AG09319 (cell line): ENCODE data around the gene PITPNM3.

Experiments used
- DNase-seq: peaks from one replicate; pipeline ENCODE4 v3.0.0-alpha.2; 2010; ENCODE audit warnings: low read depth; ENCODE audit errors: extremely low read depth
- TF ChIP-seq, protein P1 (sequence below): IDR thresholded peaks from 2 replicates; pipeline ENCODE4 v1.5.1; 2011; ENCODE audit warnings: low read depth, mild to moderate bottlenecking, inconsistent platforms, low read length, moderate library complexity

PITPNM3 gene

DNA sequence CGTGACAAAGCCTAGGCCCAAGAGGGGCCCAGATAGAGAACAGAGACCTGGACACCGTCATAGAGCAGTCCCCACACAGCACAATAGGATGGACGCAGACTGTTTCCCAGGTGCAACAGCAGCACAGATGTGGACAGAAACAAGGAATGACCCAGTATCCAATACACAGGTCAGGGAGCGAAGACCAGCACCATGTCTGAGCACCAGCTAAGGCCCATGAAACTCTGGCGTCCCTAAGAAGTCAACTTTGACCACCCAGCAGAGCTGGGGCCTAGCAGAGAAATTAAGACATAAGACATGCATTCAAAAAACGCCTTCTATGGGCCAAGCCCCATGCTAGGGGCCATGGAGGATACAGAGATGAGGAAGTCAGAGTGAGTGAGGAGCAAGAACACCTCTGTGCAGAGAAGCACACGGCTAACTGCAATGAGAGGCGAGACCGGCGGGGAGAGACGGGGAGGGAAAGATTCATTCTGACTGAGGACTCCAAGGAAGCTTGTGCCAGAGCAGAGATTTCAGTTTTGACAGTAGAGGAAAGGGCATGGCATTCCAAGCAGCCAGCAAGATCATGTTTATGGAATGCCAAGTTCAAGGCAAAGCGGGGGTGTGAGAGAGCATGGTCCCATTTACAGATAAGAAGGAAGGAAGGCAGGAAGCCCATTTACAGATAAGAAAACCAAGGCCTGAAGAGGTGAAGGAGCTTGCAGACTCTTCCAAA, 50.8 kb downstream of the PITPNM3 start:
- no peak for DNase-seq
- TF ChIP-seq, protein P1, sequence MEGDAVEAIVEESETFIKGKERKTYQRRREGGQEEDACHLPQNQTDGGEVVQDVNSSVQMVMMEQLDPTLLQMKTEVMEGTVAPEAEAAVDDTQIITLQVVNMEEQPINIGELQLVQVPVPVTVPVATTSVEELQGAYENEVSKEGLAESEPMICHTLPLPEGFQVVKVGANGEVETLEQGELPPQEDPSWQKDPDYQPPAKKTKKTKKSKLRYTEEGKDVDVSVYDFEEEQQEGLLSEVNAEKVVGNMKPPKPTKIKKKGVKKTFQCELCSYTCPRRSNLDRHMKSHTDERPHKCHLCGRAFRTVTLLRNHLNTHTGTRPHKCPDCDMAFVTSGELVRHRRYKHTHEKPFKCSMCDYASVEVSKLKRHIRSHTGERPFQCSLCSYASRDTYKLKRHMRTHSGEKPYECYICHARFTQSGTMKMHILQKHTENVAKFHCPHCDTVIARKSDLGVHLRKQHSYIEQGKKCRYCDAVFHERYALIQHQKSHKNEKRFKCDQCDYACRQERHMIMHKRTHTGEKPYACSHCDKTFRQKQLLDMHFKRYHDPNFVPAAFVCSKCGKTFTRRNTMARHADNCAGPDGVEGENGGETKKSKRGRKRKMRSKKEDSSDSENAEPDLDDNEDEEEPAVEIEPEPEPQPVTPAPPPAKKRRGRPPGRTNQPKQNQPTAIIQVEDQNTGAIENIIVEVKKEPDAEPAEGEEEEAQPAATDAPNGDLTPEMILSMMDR: no peak

- DNase-seq: no peak
- TF ChIP-seq, protein P1: no peak
Measured at GRCh38 chr17:6503641-6504195, 52.6 kb downstream of the PITPNM3 start.

GRCh38 chr17:6502871-6503509, 53.4 kb downstream of the PITPNM3 start:
- TF ChIP-seq, protein P1: no peak
- DNase-seq: no peak

DNA sequence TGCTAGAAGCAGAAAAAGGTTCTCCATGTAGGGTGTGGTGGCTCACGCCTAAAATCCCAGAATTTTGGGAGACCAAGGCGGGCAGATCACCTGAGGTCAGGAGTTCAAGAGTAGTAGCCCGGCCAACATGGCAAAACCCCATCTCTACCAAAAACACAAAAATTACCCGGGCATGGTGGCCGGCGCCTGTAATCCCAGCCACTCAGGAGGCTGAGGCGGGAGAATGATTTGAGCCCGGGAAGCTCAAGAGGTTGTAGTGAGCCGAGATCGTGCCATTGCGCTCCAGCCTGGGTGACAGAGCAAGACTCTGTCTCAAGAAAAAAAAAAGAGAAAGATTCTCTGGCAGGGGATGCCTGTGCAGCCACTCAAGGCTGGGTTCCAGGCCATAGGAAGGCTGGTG, 54.2 kb downstream of the PITPNM3 start:
- DNase-seq: no peak
- TF ChIP-seq, protein P1: no peak

DNA sequence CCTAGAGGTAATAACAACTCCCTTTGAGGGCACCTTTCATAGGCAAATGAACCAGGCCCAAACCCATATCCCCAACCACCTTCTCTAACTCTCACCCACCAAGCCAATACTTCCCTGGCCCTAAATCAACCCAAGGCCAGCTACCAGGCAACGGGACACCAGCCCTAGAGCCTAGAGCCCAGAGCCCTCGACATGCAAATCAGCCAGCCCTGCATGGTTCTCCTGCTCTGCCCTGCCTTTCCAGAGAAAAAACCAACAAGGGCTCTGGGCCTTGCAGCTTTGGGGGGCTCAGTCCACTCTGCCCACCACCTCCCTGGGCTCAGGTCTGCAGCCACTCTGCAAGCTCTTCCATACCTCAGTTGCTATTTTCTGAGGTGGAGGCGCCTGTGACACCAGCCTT, 55.0 kb downstream of the PITPNM3 start:
- DNase-seq: no peak
- TF ChIP-seq, protein P1: no peak

DNA sequence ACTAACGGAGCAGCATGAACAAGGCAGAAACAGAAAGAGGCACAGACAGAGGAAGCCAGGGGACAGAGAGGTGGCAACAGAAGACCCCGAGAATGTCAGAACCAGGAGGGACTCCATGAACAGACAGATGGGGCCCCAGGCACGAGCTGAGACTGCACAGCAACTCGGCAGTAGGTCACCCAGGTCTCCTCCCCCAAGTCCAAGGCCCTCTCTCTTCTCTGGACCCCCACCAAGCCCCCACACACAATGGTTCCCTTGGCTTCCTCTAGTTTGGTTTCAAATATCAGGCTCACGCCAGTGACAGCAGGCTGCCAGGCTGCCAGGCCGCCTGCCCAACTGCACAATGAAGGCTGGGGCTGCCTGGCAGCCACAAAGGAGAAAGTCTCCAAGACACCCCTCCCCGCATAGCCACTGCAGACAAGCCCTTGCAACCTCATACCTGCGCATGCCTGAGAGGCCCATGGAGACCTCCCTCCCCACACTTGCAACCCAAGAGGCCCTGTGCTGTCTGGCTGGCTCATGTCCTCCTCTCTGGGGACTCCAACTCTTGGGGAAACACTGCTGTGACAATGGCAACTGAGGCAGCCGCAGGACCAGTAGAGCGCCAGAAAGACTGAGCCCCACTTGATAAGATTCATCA, 57.3 kb downstream of the PITPNM3 start:
- TF ChIP-seq, protein P1: no peak
- no peak for DNase-seq

GRCh38 chr17:6498356-6498755, 58.0 kb downstream of the PITPNM3 start:
- TF ChIP-seq, protein P1: no peak
- DNase-seq: no peak
